ENCODE measurements around the gene GTF3C1. TPM values are rescaled to one million over a fixed set of nuclear protein-coding genes. Genes with fewer than 3 reads are reported as not detected.

The GTF3C1 gene
- total and polyA plus RNA-seq, 4 donors, result 15.3 to 28.0 (median 22.2) TPM

DNA sequence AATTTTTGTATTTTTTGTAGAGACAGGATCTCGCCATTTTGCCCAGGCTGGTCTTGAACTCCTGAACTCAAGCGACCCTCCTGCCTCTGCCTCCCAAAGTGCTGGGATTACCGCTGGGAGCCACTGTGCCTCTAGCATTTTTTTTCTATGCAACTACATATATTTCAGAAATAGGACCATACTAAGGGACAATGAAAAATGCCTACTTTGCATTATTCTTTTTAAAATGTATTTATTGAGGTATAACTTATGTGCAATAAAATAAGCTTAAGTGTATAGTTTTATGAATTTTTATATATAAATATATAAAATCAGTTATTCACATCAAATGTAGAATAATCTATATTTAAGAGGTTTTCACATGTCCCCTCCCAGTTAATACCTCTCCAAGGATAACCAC lies 38.3 kb upstream of the GTF3C1 start:
- 99% methylated on average over 3 of the region's 3 CpGs for WGBS
- no peak overlapping the region for H3K27ac ChIP-seq (ENCODE audit: low read depth in 1 of 2, low read length in 2 of 2)
- H3K4me1 ChIP-seq (ENCODE audit: control insufficient read depth in 4 of 4, insufficient read depth in 4 of 4, low read length in 3 of 4), result no peaks in the 10 kb centered on the region
- H3K9me3 ChIP-seq (ENCODE audit: control insufficient read depth in 4 of 4, low read length in 3 of 4), result peaks cover 0 to 3% (median 0%) of the 10 kb centered on the region in 4 donors
- H3K36me3 ChIP-seq (ENCODE audit: control insufficient read depth in 4 of 4, insufficient read depth in 3 of 4, low read depth in 1 of 4, low read length in 3 of 4), result no peaks in the 10 kb centered on the region
- no peak for DNase-seq (ENCODE audit: low spot score)
- H3K9ac ChIP-seq (ENCODE audit: low read depth in 1 of 2, low read length in 2 of 2), result no peak overlapping the region
- no peak overlapping the region for H3K4me3 ChIP-seq (ENCODE audit: low read depth in 1 of 3, low read length in 3 of 3)
- TF ChIP-seq, protein P1, sequence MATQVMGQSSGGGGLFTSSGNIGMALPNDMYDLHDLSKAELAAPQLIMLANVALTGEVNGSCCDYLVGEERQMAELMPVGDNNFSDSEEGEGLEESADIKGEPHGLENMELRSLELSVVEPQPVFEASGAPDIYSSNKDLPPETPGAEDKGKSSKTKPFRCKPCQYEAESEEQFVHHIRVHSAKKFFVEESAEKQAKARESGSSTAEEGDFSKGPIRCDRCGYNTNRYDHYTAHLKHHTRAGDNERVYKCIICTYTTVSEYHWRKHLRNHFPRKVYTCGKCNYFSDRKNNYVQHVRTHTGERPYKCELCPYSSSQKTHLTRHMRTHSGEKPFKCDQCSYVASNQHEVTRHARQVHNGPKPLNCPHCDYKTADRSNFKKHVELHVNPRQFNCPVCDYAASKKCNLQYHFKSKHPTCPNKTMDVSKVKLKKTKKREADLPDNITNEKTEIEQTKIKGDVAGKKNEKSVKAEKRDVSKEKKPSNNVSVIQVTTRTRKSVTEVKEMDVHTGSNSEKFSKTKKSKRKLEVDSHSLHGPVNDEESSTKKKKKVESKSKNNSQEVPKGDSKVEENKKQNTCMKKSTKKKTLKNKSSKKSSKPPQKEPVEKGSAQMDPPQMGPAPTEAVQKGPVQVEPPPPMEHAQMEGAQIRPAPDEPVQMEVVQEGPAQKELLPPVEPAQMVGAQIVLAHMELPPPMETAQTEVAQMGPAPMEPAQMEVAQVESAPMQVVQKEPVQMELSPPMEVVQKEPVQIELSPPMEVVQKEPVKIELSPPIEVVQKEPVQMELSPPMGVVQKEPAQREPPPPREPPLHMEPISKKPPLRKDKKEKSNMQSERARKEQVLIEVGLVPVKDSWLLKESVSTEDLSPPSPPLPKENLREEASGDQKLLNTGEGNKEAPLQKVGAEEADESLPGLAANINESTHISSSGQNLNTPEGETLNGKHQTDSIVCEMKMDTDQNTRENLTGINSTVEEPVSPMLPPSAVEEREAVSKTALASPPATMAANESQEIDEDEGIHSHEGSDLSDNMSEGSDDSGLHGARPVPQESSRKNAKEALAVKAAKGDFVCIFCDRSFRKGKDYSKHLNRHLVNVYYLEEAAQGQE (IDR thresholded peaks at IDR 0.05), result no peak
- TF ChIP-seq NR2F2 (IDR thresholded peaks at IDR 0.05), result no peak
- TF ChIP-seq TAF1 (conservative IDR thresholded peaks at IDR 0.05), result no peak
- no peak for TF ChIP-seq FOXA2 (IDR thresholded peaks at IDR 0.05)
- no peaks in the 10 kb centered on the region for H3K27me3 ChIP-seq (ENCODE audit: control insufficient read depth in 4 of 4, insufficient read depth in 4 of 4, low read length in 3 of 4)

DNA sequence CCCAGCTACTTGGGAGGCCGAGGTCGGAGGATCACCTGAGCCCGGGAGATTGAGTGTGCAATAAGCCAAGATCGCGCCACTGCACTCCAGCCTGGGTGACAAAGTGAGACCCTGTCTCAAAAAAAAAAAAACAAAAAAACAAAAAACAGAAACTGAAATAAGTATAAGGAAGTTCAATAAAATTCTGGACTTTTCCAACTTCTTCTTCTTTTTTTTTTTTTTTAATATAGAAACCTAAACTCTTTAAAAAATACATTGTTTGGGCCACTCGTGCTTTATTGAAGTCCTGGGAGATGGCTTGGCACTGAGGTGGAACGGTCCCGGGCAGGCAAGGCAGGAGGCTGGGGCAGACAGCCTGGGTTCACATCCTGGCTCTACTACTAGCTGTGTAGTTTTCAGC lies 37.0 kb upstream of the GTF3C1 start:
- Histone ChIP-seq H3K9ac (ENCODE audit: low read depth in 1 of 2, low read length in 2 of 2) (no peak overlapping the region), H3K9me3 (ENCODE audit: control insufficient read depth in 4 of 4, low read length in 3 of 4) (peaks cover 0 to 3% (median 0%) of the 10 kb centered on the region in 4 donors), H3K4me1 (ENCODE audit: control insufficient read depth in 4 of 4, insufficient read depth in 4 of 4, low read length in 3 of 4) (no peaks in the 10 kb centered on the region), H3K27me3 (ENCODE audit: control insufficient read depth in 4 of 4, insufficient read depth in 4 of 4, low read length in 3 of 4) (no peaks in the 10 kb centered on the region), H3K27ac (ENCODE audit: low read depth in 1 of 2, low read length in 2 of 2) (no peak overlapping the region), H3K4me3 (ENCODE audit: low read depth in 1 of 3, low read length in 3 of 3) (no peak overlapping the region), H3K36me3 (ENCODE audit: control insufficient read depth in 4 of 4, insufficient read depth in 3 of 4, low read depth in 1 of 4, low read length in 3 of 4) (peaks cover 0 to 3% (median 0%) of the 10 kb centered on the region in 4 donors)
- DNase-seq (ENCODE audit: low spot score), result no peak
- 86% methylated on average over 8 of the region's 8 CpGs for WGBS
- TF ChIP-seq, protein P2, sequence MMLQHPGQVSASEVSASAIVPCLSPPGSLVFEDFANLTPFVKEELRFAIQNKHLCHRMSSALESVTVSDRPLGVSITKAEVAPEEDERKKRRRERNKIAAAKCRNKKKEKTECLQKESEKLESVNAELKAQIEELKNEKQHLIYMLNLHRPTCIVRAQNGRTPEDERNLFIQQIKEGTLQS (IDR thresholded peaks at IDR 0.05), result no peak
- TF ChIP-seq HNF4G (IDR thresholded peaks at IDR 0.05), result no peak

DNA sequence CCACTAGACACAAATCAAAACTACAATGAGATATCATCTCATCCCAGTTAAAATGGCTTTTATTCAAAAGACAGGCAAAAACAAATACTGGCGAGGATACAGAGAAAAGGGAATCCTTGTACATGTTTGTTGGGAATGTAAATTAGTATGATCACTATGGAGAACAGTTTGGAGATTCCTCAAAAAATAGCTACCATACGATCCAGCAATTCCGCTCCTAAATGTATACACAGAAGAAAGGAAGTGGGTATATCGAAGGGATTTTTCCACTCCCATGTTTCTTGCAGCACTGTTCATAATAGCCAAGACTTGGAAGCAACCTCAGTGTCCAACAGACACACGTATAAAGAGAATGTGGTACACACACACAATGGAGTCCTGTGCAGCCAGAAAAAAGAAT lies 35.5 kb upstream of the GTF3C1 start:
- Histone ChIP-seq H3K27ac (ENCODE audit: low read depth in 1 of 2, low read length in 2 of 2) (no peak overlapping the region), H3K4me3 (ENCODE audit: low read depth in 1 of 3, low read length in 3 of 3) (no peak overlapping the region), H3K36me3 (ENCODE audit: control insufficient read depth in 4 of 4, insufficient read depth in 3 of 4, low read depth in 1 of 4, low read length in 3 of 4) (peaks cover 0 to 3% (median 0%) of the 10 kb centered on the region in 4 donors), H3K4me1 (ENCODE audit: control insufficient read depth in 4 of 4, insufficient read depth in 4 of 4, low read length in 3 of 4) (no peaks in the 10 kb centered on the region), H3K9me3 (ENCODE audit: control insufficient read depth in 4 of 4, low read length in 3 of 4) (peaks cover 0 to 3% (median 0%) of the 10 kb centered on the region in 4 donors), H3K9ac (ENCODE audit: low read depth in 1 of 2, low read length in 2 of 2) (no peak overlapping the region), H3K27me3 (ENCODE audit: control insufficient read depth in 4 of 4, insufficient read depth in 4 of 4, low read length in 3 of 4) (no peaks in the 10 kb centered on the region)
- 98% methylated on average over 5 of the region's 5 CpGs for WGBS
- no peak for TF ChIP-seq EGR1 (IDR thresholded peaks at IDR 0.05; ENCODE audit: low read depth in 2 of 2)
- no peak for TF ChIP-seq RAD21 (IDR thresholded peaks at IDR 0.05)
- TF ChIP-seq GABPA (IDR thresholded peaks at IDR 0.05 in 1 of 2, conservative IDR thresholded peaks at IDR 0.05 in 1 of 2), result no peak
- TF ChIP-seq, protein P2 (IDR thresholded peaks at IDR 0.05), result no peak
- TF ChIP-seq, protein P3, sequence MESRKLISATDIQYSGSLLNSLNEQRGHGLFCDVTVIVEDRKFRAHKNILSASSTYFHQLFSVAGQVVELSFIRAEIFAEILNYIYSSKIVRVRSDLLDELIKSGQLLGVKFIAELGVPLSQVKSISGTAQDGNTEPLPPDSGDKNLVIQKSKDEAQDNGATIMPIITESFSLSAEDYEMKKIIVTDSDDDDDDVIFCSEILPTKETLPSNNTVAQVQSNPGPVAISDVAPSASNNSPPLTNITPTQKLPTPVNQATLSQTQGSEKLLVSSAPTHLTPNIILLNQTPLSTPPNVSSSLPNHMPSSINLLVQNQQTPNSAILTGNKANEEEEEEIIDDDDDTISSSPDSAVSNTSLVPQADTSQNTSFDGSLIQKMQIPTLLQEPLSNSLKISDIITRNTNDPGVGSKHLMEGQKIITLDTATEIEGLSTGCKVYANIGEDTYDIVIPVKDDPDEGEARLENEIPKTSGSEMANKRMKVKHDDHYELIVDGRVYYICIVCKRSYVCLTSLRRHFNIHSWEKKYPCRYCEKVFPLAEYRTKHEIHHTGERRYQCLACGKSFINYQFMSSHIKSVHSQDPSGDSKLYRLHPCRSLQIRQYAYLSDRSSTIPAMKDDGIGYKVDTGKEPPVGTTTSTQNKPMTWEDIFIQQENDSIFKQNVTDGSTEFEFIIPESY (IDR thresholded peaks at IDR 0.05), result no peak
- no peak for TF ChIP-seq TAF1 (conservative IDR thresholded peaks at IDR 0.05)
- no peak for TF ChIP-seq SP1 (IDR thresholded peaks at IDR 0.05)
- no peak for DNase-seq (ENCODE audit: low spot score)

Data from liver (tissue), 9 donors.